AG08395 (cell line): ENCODE measurements around the gene ISX.
A peak's percentile ranks its signal among the peaks of the same experiment; 100 is the strongest.

Experiments used
- DNase-seq: peaks from one replicate; pipeline ENCODE4 v3.0.0; 2012; ENCODE audit warnings: mixed read lengths, low spot score

ISX gene

GRCh38 chr22:35053060-35053835, 12.7 kb upstream of the ISX start:
- DNase-seq: no peak

GRCh38 chr22:35054064-35054463, 11.9 kb upstream of the ISX start:
- DNase-seq: no peak

- DNase-seq: no peak
These were observed 9.5 kb upstream of the ISX start for GRCh38 chr22:35056486-35056885.

- DNase-seq: no peak
These were observed 8.8 kb upstream of the ISX start for GRCh38 chr22:35057155-35057554.

- no peak for DNase-seq
These were observed 6.3 kb upstream of the ISX start for GRCh38 chr22:35059632-35060031.

- no peak for DNase-seq
These were observed 1.3 kb upstream of the ISX start for GRCh38 chr22:35064664-35065063.

GRCh38 chr22:35065183-35065582, 775 bp upstream of the ISX start:
- no peak for DNase-seq

GRCh38 chr22:35066768-35067167, 810 bp downstream of the ISX start:
- no peak for DNase-seq

GRCh38 chr22:35069541-35069940, 3.6 kb downstream of the ISX start:
- DNase-seq: no peak

GRCh38 chr22:35070451-35071093, 4.6 kb downstream of the ISX start:
- DNase-seq: no peak

GRCh38 chr22:35071784-35072183, 5.8 kb downstream of the ISX start:
- DNase-seq: no peak

GRCh38 chr22:35072925-35073324, 7.0 kb downstream of the ISX start:
- peak; percentile 7 for DNase-seq

GRCh38 chr22:35074583-35074982, 8.6 kb downstream of the ISX start:
- DNase-seq: no peak

- DNase-seq: no peak
These were observed 10.7 kb downstream of the ISX start for GRCh38 chr22:35076630-35077029.

GRCh38 chr22:35085621-35086020, 19.7 kb downstream of the ISX start:
- no peak for DNase-seq

- DNase-seq: no peak
These were observed 23.2 kb downstream of the ISX start for GRCh38 chr22:35089139-35089538.

GRCh38 chr22:35092406-35092805, 26.4 kb downstream of the ISX start:
- DNase-seq: no peak

- DNase-seq: no peak
These were observed 33.0 kb downstream of the ISX start for GRCh38 chr22:35098921-35099320.

GRCh38 chr22:35099883-35100282, 33.9 kb downstream of the ISX start:
- DNase-seq: no peak

- DNase-seq: peak; percentile 19
These were observed 36.7 kb downstream of the ISX start for GRCh38 chr22:35102663-35103062.

- DNase-seq: no peak
These were observed 37.8 kb downstream of the ISX start for GRCh38 chr22:35103761-35104160.

GRCh38 chr22:35104491-35104890, 38.5 kb downstream of the ISX start:
- DNase-seq: no peak

GRCh38 chr22:35109616-35110015, 43.7 kb downstream of the ISX start:
- DNase-seq: no peak

- no peak for DNase-seq
These were observed 45.3 kb downstream of the ISX start for GRCh38 chr22:35111244-35111643.
